ENCODE results near the gene THEMIS.

The THEMIS gene

DNA sequence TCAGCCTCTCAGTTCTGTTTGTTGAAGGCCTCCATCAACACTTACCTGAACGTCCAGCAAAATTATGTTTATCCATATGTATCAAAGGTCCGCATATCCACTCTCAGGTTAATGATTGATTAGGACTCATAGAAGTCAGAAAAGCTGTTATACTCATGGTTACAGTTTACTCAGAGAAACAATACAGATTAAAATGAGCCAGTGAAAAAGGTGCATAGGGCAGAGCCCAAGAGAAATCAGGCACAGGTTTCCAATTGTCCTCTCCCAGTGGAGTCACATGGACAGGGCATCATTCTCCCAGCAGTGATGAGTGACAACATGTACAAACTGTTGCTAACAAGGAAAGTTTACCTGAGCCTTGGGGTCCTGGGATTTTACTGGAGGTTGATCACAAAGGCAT, 36.2 kb downstream of the THEMIS start:
- H3K27ac ChIP-seq (replicated peaks), result no peak overlapping the region
- no peaks in the 10 kb centered on the region for H3K27me3 ChIP-seq (ENCODE audit: insufficient read depth, poor library complexity, severe bottlenecking)
- TF ChIP-seq POLR2AphosphoS5 (IDR thresholded peaks at IDR 0.05; ENCODE audit: low read depth) (no peak), SPI1 (IDR thresholded peaks at IDR 0.05; ENCODE audit: borderline replicate concordance, low read depth) (no peak), GABPA (IDR thresholded peaks at IDR 0.05; ENCODE audit: low read depth) (no peak)
- TF ChIP-seq, protein P1, sequence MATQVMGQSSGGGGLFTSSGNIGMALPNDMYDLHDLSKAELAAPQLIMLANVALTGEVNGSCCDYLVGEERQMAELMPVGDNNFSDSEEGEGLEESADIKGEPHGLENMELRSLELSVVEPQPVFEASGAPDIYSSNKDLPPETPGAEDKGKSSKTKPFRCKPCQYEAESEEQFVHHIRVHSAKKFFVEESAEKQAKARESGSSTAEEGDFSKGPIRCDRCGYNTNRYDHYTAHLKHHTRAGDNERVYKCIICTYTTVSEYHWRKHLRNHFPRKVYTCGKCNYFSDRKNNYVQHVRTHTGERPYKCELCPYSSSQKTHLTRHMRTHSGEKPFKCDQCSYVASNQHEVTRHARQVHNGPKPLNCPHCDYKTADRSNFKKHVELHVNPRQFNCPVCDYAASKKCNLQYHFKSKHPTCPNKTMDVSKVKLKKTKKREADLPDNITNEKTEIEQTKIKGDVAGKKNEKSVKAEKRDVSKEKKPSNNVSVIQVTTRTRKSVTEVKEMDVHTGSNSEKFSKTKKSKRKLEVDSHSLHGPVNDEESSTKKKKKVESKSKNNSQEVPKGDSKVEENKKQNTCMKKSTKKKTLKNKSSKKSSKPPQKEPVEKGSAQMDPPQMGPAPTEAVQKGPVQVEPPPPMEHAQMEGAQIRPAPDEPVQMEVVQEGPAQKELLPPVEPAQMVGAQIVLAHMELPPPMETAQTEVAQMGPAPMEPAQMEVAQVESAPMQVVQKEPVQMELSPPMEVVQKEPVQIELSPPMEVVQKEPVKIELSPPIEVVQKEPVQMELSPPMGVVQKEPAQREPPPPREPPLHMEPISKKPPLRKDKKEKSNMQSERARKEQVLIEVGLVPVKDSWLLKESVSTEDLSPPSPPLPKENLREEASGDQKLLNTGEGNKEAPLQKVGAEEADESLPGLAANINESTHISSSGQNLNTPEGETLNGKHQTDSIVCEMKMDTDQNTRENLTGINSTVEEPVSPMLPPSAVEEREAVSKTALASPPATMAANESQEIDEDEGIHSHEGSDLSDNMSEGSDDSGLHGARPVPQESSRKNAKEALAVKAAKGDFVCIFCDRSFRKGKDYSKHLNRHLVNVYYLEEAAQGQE (IDR thresholded peaks at IDR 0.05; ENCODE audit: insufficient replicate concordance, low read depth), result no peak
- TF ChIP-seq, protein P2, sequence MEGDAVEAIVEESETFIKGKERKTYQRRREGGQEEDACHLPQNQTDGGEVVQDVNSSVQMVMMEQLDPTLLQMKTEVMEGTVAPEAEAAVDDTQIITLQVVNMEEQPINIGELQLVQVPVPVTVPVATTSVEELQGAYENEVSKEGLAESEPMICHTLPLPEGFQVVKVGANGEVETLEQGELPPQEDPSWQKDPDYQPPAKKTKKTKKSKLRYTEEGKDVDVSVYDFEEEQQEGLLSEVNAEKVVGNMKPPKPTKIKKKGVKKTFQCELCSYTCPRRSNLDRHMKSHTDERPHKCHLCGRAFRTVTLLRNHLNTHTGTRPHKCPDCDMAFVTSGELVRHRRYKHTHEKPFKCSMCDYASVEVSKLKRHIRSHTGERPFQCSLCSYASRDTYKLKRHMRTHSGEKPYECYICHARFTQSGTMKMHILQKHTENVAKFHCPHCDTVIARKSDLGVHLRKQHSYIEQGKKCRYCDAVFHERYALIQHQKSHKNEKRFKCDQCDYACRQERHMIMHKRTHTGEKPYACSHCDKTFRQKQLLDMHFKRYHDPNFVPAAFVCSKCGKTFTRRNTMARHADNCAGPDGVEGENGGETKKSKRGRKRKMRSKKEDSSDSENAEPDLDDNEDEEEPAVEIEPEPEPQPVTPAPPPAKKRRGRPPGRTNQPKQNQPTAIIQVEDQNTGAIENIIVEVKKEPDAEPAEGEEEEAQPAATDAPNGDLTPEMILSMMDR (IDR thresholded peaks at IDR 0.05; ENCODE audit: insufficient read depth, low read length), result no peak

DNA sequence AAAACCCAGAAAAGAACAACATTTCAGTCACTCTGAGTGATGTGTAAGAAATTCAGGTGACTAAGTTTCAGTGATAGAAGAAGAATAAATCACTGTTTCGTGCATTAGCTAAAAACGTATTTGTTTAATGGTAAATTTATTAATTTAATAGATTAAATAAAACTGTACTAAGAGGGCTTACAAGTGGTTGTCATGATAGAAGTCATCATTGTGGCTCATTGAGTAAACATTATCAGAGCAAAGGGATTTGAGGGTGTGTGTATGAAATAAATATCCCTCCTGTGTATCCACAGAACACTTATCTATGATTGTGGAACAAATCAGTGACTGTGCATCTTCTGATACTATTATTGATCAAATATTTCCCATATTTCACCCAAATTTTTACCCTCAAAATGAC, 40.1 kb downstream of the THEMIS start:
- no peak for DNase-seq (ENCODE audit: low read depth in 1 of 2, low spot score in 1 of 2)
- no peak overlapping the region for H3K27ac ChIP-seq (replicated peaks)
- no peak for TF ChIP-seq SPI1 (IDR thresholded peaks at IDR 0.05; ENCODE audit: borderline replicate concordance, low read depth)
- no peak for TF ChIP-seq GABPA (IDR thresholded peaks at IDR 0.05; ENCODE audit: low read depth)
- TF ChIP-seq, protein P2 (IDR thresholded peaks at IDR 0.05; ENCODE audit: insufficient read depth, low read length), result no peak
- TF ChIP-seq, protein P1 (IDR thresholded peaks at IDR 0.05; ENCODE audit: insufficient replicate concordance, low read depth), result no peak
- no peak for TF ChIP-seq POLR2AphosphoS5 (IDR thresholded peaks at IDR 0.05; ENCODE audit: low read depth)
- no peak overlapping the region for H3K4me3 ChIP-seq (replicated peaks; ENCODE audit: insufficient read depth, low read length)
- no peaks in the 10 kb centered on the region for H3K27me3 ChIP-seq (ENCODE audit: insufficient read depth, poor library complexity, severe bottlenecking)

More for the DNA sequence above, 36.2 kb downstream of the THEMIS start:
- no peak for DNase-seq (ENCODE audit: low read depth in 1 of 2, low spot score in 1 of 2)
- no peak overlapping the region for H3K4me3 ChIP-seq (replicated peaks; ENCODE audit: insufficient read depth, low read length)

DNA sequence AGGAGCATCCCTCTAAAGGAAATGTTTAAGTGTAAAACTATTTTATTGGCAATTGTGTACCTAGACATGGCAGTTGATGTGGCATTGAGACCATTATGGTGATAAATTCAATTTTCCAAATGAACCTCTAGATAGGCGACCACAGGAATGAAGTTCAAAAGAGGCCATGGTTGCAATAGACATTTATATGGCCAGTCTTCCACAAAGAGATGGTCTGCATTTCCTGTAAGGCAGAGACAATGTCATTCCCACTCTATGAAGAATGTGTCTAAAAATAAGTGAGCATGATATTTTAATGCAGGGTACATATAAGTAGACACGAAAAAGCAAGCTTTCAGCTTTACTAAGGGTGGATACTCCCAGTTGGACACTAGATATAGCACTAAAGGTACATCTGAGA, 40.9 kb downstream of the THEMIS start:
- no peak for DNase-seq (ENCODE audit: low read depth in 1 of 2, low spot score in 1 of 2)
- Histone ChIP-seq H3K27ac (replicated peaks) (no peak overlapping the region), H3K4me3 (replicated peaks; ENCODE audit: insufficient read depth, low read length) (no peak overlapping the region), H3K27me3 (ENCODE audit: insufficient read depth, poor library complexity, severe bottlenecking) (no peaks in the 10 kb centered on the region)
- TF ChIP-seq, protein P1 (IDR thresholded peaks at IDR 0.05; ENCODE audit: insufficient replicate concordance, low read depth), result no peak
- TF ChIP-seq GABPA (IDR thresholded peaks at IDR 0.05; ENCODE audit: low read depth), result no peak
- TF ChIP-seq, protein P2 (IDR thresholded peaks at IDR 0.05; ENCODE audit: insufficient read depth, low read length), result no peak
- TF ChIP-seq POLR2AphosphoS5 (IDR thresholded peaks at IDR 0.05; ENCODE audit: low read depth), result no peak
- TF ChIP-seq SPI1 (IDR thresholded peaks at IDR 0.05; ENCODE audit: borderline replicate concordance, low read depth), result no peak

Data from HL-60 (cell line).